Omental fat pad (tissue), 4 donors: Measurements from ENCODE around the gene AKIRIN1. TPM values are rescaled to one million over a fixed set of nuclear protein-coding genes. Genes with fewer than 3 reads are reported as not detected.
A peak's percentile ranks its signal among the peaks of the same experiment; 100 is the strongest.

Experiments
- ATAC-seq: fragments of 150-250 bp; one replicate; pipeline ENCODE4 v1.9.1; 2016; ENCODE audit warnings: mild to moderate bottlenecking, moderate library complexity; ENCODE audit not compliant: low FRiP score
- DNase-seq: peaks from one replicate; pipeline ENCODE4 v3.0.0-alpha.2; 2019; ENCODE audit warnings: low spot score
- total RNA-seq, 4 donors: library from RNA; depleted of rRNA; stranded (reverse); fragments of >200 nt; gene quantifications; one replicate each; pipeline ENCODE4 v1.1.0, GENCODE V29; 2016
- TF ChIP-seq, protein P1 (sequence below), 3 donors: fragments of 450-650 bp; IDR thresholded peaks; one replicate each; pipeline ENCODE4 v1.5.1; 2016 to 2017; ENCODE audit warnings: antibody characterized with exemption in 3 of 3, mild to moderate bottlenecking in 3 of 3, moderate library complexity in 2 of 3

AKIRIN1 gene, protein sequence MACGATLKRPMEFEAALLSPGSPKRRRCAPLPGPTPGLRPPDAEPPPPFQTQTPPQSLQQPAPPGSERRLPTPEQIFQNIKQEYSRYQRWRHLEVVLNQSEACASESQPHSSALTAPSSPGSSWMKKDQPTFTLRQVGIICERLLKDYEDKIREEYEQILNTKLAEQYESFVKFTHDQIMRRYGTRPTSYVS
- 10 to 100 TPM; 31.1 to 56.6 (median 46.7) TPM for total RNA-seq

GRCh38 chr1:38990738-38991637 is at the start of gene AKIRIN1:
Gene AKIRIN1, plus strand, starts transcription at chr1:38991276. Its CDS starts 105 bp downstream, at chr1:38991381.
- TF ChIP-seq, protein P1, sequence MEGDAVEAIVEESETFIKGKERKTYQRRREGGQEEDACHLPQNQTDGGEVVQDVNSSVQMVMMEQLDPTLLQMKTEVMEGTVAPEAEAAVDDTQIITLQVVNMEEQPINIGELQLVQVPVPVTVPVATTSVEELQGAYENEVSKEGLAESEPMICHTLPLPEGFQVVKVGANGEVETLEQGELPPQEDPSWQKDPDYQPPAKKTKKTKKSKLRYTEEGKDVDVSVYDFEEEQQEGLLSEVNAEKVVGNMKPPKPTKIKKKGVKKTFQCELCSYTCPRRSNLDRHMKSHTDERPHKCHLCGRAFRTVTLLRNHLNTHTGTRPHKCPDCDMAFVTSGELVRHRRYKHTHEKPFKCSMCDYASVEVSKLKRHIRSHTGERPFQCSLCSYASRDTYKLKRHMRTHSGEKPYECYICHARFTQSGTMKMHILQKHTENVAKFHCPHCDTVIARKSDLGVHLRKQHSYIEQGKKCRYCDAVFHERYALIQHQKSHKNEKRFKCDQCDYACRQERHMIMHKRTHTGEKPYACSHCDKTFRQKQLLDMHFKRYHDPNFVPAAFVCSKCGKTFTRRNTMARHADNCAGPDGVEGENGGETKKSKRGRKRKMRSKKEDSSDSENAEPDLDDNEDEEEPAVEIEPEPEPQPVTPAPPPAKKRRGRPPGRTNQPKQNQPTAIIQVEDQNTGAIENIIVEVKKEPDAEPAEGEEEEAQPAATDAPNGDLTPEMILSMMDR (IDR thresholded peaks at IDR 0.05), result no peak
- peak; percentile 95 for DNase-seq
- ATAC-seq, result peak; percentile 100

DNA sequence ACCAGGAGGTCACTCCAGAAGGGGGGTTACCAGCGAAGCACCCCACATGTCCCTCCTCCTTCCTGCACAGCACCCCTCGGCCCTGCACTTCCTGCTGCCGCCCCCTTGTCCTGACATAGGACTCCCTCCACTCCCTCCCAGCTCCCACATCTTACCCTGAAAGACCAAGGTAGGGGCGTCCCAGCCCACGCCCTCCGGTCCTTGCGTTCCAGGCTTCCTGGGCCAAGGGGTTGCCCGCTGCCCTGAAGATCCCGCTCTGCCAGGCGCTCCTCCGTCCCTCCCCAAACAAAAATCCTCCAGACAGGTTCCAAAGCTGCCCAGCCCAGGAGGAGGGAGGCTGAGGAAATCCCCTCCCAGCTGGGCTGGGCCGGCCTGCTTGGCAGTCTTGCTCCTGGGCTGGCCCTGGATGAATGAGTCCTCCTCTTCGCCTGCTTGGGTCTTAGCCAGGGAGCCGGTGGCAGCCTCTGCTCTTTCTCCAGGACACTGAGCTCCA is 49.5 kb upstream of the AKIRIN1 start, which contains the start of gene RHBDL2:
Gene RHBDL2, minus strand, starts transcription at position 304 of the 493 bp plus-strand sequence. CDS start 22,618 bp downstream, outside the sequence.
- DNase-seq, result no peak

DNA sequence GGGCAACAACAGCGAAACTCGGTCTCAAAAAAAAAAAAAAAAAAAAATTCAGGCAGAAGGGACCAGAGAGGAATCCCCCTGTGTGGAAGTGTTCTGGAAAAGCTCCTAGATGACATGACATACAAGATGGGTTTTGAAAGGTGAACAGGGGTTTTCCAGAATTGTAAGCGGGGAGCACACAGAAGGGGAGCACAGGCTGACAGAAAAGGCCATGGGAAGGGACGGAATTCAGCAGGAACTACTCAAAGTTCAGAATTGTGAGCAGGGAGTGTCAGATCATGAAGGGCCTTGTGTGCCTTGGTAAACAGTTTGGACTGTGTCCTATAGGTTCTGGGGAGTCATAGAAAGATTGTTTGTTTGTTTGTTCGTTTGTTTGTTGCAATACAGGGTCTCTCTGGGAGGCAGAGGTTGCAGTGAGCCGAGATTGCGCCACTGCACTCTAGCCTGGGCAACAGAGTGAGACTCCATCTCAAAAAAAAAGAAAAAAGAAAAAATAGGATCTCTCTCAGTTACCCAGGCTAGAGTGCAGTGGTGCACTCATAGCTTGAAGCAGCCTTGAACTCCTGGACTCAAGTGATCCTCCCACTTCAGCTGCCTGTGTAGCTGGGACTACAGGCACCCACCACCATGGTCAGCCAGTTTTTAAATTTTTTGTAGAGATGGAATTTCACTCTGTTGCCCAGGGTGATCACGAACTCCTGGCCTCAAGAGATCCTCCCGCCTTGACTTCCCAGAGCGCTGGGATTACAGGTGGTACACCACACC is 48.2 kb upstream of the AKIRIN1 start:
- DNase-seq (no peak), ATAC-seq (no peak)
- TF ChIP-seq, protein P1 (IDR thresholded peaks at IDR 0.05), result no peak

More for the DNA sequence above, 49.5 kb upstream of the AKIRIN1 start, which contains the start of gene RHBDL2:
- TF ChIP-seq, protein P1 (IDR thresholded peaks at IDR 0.05), result no peak
- peak; percentile 89 for ATAC-seq

DNA sequence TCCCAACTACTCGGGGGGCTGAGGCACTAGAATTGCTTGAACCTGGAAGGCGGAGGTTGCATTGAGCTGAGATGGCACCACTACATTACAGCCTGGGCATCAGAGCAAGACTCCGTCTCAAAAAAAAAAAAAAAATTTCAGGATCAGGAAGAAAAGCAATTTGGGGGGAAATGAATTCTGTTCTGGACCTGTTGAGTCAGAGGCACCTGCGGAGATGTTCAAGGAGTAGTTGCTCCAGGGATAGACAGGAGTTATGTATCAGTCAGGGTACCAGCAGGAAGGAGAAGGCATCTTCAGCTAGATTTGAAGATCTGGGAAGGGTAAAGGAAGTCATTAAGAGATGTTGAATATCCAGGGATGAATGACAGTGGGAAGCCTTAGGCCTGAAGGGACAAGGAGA is 46.5 kb upstream of the AKIRIN1 start:
- ATAC-seq (no peak), DNase-seq (no peak)
- TF ChIP-seq, protein P1 (IDR thresholded peaks at IDR 0.05), result no peak

DNA sequence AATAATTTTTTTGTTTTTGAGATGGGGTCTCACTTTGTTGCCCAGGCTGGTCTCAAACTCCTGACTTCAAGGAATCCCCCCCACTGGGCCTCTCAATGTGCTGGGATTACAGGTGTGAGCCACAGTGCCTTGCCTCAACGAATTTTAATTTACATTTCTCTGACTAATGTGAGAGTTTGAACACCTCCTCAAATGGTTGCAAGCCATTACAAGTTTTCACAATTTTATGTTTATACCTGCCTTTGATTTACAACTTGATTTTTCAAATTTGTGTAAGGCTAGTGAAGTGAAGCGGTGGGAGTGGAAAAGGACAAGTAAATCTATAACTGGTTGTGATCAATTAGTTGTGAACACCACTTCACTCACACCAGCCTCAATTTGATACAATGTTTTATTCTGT is 40.5 kb upstream of the AKIRIN1 start:
- TF ChIP-seq, protein P1 (IDR thresholded peaks at IDR 0.05), result no peak
- DNase-seq (no peak), ATAC-seq (no peak)

GRCh38 chr1:38953433-38953860 is 37.6 kb upstream of the AKIRIN1 start:
- TF ChIP-seq, protein P1 (IDR thresholded peaks at IDR 0.05), result no peak
- no peak for ATAC-seq
- no peak for DNase-seq
